Measurements from ENCODE around the gene GTF2F2. TPM values are rescaled to one million over a fixed set of nuclear protein-coding genes. Genes with fewer than 3 reads are reported as not detected.
A peak's percentile ranks its signal among the peaks of the same experiment; 100 is the strongest.

GTF2F2 gene
- total RNA-seq, 1 experiment from 2014 or later: 28.0 TPM

- H3K36me3 ChIP-seq: no peaks in the 10 kb centered on the region
- H3K27me3 ChIP-seq: no peaks in the 10 kb centered on the region
- H3K4me3 ChIP-seq: peak overlapping the region; percentile 23
- no peaks in the 10 kb centered on the region for H3K9me3 ChIP-seq (replicated peaks)
- no peaks in the 10 kb centered on the region for H3K4me1 ChIP-seq
- DNase-seq: peak; percentile 31 to 33
- no peak overlapping the region for H3K27ac ChIP-seq
These were observed 11.6 kb upstream of the GTF2F2 start for GRCh38 chr13:45108716-45109101.

DNA sequence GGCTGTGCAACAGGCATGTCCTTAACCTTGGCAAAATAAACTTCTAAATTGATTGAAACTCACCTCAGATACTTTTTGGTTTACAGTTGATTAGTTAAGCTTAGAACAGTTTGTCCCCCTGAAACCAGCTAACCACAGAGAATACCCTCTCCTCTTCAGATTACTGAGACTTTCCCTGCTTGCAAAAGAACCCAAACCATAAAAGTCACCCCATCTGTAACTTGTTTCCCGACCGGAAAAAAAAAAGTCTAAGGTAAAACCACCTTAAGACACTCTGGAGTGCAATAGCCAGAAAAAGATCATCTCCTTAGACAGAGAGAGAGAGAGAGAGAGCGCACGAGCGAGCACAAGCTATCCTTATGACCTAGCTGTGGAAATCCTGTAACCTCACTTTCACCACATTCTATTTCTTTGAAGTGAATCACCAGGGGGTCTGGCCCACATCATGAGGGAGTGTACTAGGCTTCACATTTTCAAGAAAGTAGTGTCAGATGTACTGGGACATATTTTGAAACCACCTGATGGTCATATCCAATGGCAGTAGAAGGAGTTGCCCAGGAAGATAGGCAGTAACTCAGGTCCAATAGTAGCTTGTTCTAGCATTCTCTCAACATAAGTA, 11.1 kb upstream of the GTF2F2 start:
- Histone ChIP-seq H3K4me3 (peak overlapping the region; percentile 23), H3K9me3 (replicated peaks) (no peaks in the 10 kb centered on the region), H3K4me1 (no peaks in the 10 kb centered on the region), H3K27ac (no peak overlapping the region), H3K27me3 (no peaks in the 10 kb centered on the region), H3K36me3 (no peaks in the 10 kb centered on the region)
- DNase-seq: no peak

GRCh38 chr13:45113233-45114224, 6.8 kb upstream of the GTF2F2 start:
- DNase-seq: no peak

DNA sequence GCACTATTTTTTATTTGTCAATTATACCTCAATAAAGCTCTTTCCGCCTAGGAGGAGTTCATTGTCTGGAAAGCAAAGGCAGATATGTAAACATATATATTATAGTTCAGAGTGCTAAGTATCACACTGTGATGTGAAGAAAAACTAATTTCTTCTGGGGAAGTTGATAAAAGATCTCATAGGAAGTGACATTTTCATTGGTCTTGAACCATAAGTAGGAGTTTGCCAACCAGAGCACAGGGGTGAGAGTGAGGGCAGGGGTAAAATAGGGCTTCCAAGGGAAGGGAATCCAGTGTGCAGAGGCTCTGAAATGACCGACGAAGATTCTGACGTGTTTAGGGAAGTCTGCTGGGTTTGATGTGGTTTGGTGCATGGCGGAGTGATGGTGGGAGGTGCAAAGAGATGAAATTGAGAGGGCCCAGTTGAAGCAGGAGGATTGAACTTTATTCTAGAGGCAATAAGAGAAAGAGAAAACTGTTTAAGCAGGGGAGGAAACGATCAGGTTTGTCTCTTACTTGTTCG, 780 bp upstream of the GTF2F2 start:
- DNase-seq: peak in 1 of 2 experiments; percentile 38
- no peak overlapping the region for H3K27ac ChIP-seq
- no peaks in the 10 kb centered on the region for H3K36me3 ChIP-seq
- H3K4me1 ChIP-seq: 0 out of 2 replicates have a peak, but pooled peaks cover 3% of the 10 kb centered on the region
- H3K27me3 ChIP-seq: no peaks in the 10 kb centered on the region
- H3K9me3 ChIP-seq (replicated peaks): no peaks in the 10 kb centered on the region
- H3K4me3 ChIP-seq: peak overlapping the region; percentile 83

More at GRCh38 chr13:45113233-45114224, 6.8 kb upstream of the GTF2F2 start:
- Histone ChIP-seq H3K4me1 (no peaks in the 10 kb centered on the region), H3K27me3 (no peaks in the 10 kb centered on the region), H3K4me3 (no peak overlapping the region), H3K36me3 (no peaks in the 10 kb centered on the region), H3K9me3 (replicated peaks) (no peaks in the 10 kb centered on the region), H3K27ac (no peak overlapping the region)

DNA sequence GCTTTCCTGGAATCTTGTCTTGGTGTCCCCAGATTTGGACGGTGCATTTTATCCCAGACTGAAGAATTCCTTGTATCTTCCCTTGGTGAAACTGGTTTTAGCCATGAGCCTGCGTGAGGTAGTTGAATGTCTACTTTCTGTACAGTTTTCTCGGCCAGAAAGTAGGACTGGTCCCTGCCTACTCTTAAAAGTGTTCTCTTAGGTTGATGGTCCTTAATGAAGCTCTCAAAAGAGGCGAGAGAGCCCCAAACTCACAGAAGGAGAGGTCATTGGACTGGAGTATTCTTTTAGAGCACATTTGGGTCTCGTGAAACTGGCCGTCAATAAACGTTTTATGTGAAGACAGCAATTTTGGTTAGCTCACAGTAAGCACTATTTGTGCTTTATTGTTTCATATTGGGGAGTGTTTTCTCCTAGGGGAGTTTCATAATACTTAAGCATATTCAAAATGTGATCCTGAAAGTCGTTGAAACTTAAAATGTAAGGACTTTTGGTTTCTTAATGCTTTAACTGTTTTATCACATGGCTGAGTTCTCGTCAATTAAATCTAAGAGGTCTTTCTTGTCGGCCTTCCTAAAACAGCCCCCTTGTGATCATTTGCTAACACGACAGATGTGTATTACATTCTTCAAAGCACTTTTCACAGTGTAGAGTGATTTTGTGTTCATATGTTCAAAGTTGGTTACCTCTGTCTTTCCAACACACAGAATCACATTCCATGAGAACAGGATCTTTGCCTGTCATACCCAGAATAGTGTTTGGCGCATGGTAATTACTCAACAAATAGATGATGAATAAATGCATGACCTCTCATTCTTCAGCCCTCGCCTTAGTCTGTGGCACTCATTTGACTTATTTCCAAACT, 889 bp downstream of the GTF2F2 start:
- DNase-seq: no peak
- Histone ChIP-seq H3K36me3 (no peaks in the 10 kb centered on the region), H3K27ac (peak overlapping the region; percentile 56), H3K4me1 (0 out of 2 replicates have a peak, but pooled peaks cover 3% of the 10 kb centered on the region), H3K4me3 (peak overlapping the region; percentile 83), H3K27me3 (no peaks in the 10 kb centered on the region), H3K9me3 (replicated peaks) (no peaks in the 10 kb centered on the region)

- H3K9me3 ChIP-seq (replicated peaks): no peaks in the 10 kb centered on the region
- no peak overlapping the region for H3K27ac ChIP-seq
- H3K4me3 ChIP-seq: no peak overlapping the region
- DNase-seq: no peak
- H3K4me1 ChIP-seq: 0 out of 2 replicates have a peak, but pooled peaks cover 3% of the 10 kb centered on the region
- H3K27me3 ChIP-seq: no peaks in the 10 kb centered on the region
- H3K36me3 ChIP-seq: no peaks in the 10 kb centered on the region
These were observed 2.6 kb downstream of the GTF2F2 start for GRCh38 chr13:45122941-45123340.

- Histone ChIP-seq H3K4me1 (no peaks in the 10 kb centered on the region), H3K36me3 (no peaks in the 10 kb centered on the region; the same call in none of the 2 replicates), H3K27me3 (no peaks in the 10 kb centered on the region), H3K9me3 (replicated peaks) (no peaks in the 10 kb centered on the region; the same call in 1 of the 2 replicates), H3K4me3 (no peak overlapping the region), H3K27ac (no peak overlapping the region)
- DNase-seq: no peak
These were observed 12.2 kb downstream of the GTF2F2 start for GRCh38 chr13:45132369-45133064.

- Histone ChIP-seq H3K4me1 (no peaks in the 10 kb centered on the region), H3K9me3 (replicated peaks) (no peaks in the 10 kb centered on the region; the same call in 1 of the 2 replicates), H3K4me3 (no peak overlapping the region), H3K36me3 (peaks cover 5% of the 10 kb centered on the region), H3K27me3 (no peaks in the 10 kb centered on the region), H3K27ac (no peak overlapping the region)
- no peak for DNase-seq
These were observed 13.2 kb downstream of the GTF2F2 start for GRCh38 chr13:45133396-45134118.

- Histone ChIP-seq H3K4me1 (no peaks in the 10 kb centered on the region), H3K36me3 (peaks cover 5% of the 10 kb centered on the region; the same call in 1 of the 2 replicates), H3K9me3 (replicated peaks) (no peaks in the 10 kb centered on the region; the same call in 1 of the 2 replicates), H3K27me3 (no peaks in the 10 kb centered on the region), H3K4me3 (no peak overlapping the region), H3K27ac (no peak overlapping the region)
- DNase-seq: no peak
These were observed 16.6 kb downstream of the GTF2F2 start for GRCh38 chr13:45136741-45137504.

DNA sequence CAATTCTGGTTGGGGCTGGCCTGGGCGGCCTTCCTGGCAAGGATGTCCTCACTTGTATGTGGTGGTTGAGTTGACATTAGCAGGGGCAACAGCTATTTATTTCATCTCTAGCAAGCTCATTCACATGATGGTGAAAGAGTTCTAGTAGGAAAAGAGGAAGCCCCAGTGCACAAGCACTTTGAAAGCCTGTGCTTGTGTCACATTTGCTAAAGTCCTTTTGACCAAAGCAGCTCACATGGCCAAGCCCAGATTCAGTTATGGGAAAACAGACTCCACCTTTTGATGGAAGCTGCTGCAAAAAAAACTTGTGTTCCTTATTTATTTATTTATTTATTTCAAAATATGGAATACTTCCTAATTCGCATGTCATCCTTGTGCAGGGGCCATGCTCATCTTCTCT, 17.2 kb downstream of the GTF2F2 start:
- Histone ChIP-seq H3K36me3 (peaks cover 5% of the 10 kb centered on the region; the same call in 1 of the 2 replicates), H3K9me3 (replicated peaks) (no peaks in the 10 kb centered on the region; the same call in 1 of the 2 replicates), H3K4me3 (no peak overlapping the region), H3K27ac (no peak overlapping the region), H3K4me1 (peaks cover 3% of the 10 kb centered on the region), H3K27me3 (no peaks in the 10 kb centered on the region)
- no peak for DNase-seq

GRCh38 chr13:45138282-45138681, 18.0 kb downstream of the GTF2F2 start:
- Histone ChIP-seq H3K9me3 (replicated peaks) (no peaks in the 10 kb centered on the region), H3K27ac (no peak overlapping the region), H3K4me1 (peaks cover 4% of the 10 kb centered on the region), H3K4me3 (no peak overlapping the region), H3K36me3 (peaks cover 5% of the 10 kb centered on the region; the same call in 1 of the 2 replicates), H3K27me3 (no peaks in the 10 kb centered on the region)
- no peak for DNase-seq

- peaks cover 4% of the 10 kb centered on the region for H3K4me1 ChIP-seq
- no peak for DNase-seq
- H3K4me3 ChIP-seq: no peak overlapping the region
- no peak overlapping the region for H3K27ac ChIP-seq
- H3K27me3 ChIP-seq: no peaks in the 10 kb centered on the region
- H3K36me3 ChIP-seq: peaks cover 5% of the 10 kb centered on the region; the same call in 1 of the 2 replicates
- H3K9me3 ChIP-seq (replicated peaks): no peaks in the 10 kb centered on the region
These were observed 21.1 kb downstream of the GTF2F2 start for GRCh38 chr13:45141369-45141768.

Measured in SJCRH30 (cell line).